Stimulated activated CD8-positive, alpha-beta memory T cell treated with anti-CD3 and anti-CD28 coated beads, Interleukin-2, amount 100 ng/mL, for 48 hours (primary cell): ENCODE measurements around the gene ZNF606.

Experiments
- DNase-seq, 2 donors: peaks; one replicate each; pipeline ENCODE4 v3.0.0-alpha.2; 2020; ENCODE audit warnings: low read depth in 2 of 2

Gene ZNF606

GRCh38 chr19:57934820-57935665 lies 67.6 kb downstream of the ZNF606 start, which contains the start of gene ZNF418:
Gene ZNF418 (minus strand): TSS chr19:57935402. CDS start chr19:57933822, 1,580 bp downstream.
- DNase-seq = no peak

- no peak for DNase-seq
Measured at GRCh38 chr19:57927587-57927986, 75.0 kb downstream of the ZNF606 start.
